MV-4-11 (cell line): ENCODE data around the gene NPAP1.
A peak's percentile ranks its signal among the peaks of the same experiment; 100 is the strongest.
"Not testable (repeated sequence)": the region's sequence is repeated elsewhere in the genome, so short reads cannot be mapped to it uniquely, and the experiment has no call there.

Experiments used
- DNase-seq: peaks from one replicate; lab custom pipeline; 2025; lab: John Stamatoyannopoulos, UW

NPAP1 gene

DNA sequence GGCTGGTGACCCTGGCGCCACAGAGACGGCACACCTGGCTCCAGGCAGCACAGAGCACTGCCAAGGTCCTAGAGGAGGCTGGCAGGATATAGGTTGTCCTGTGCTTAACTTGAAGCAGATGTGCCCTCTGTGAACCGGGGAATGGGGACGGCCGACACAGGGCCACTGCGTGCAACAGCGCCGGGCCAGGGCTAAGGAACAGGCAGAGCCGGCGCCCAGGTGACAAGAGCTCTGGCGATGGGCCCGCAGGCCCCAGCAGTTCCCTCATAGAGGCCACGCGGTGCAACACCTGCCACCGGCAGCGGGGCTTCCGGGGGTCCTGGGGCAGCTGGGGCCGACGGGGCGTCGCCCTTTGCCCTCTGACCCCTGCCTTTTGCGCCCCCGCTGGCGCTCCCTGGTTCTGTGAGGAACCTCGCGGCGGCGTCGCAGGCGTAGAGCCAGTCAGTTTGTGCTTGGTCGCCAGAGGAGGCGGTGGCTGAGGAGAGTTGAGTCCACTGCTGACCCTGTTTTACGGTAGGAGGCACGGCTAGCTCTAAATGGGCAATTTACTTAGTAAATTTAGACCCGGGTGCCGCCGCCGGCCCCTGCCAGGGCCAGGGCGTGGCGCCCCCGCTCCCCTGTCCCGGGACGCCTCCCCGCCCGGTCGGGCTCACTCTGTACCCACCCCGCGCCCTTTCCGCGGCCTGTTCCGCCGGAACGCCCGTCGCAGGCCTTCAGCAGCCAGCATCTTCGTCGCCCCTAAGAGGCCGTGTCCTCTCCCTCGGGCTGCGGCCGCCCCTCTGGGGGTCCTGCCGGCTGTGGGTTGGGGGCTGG, at the start of gene NPAP1:
Gene NPAP1, plus strand, starts transcription at position 444 of the 813 bp plus-strand sequence. Its CDS starts 93 bp downstream, at position 537.
- no peak for DNase-seq

DNA sequence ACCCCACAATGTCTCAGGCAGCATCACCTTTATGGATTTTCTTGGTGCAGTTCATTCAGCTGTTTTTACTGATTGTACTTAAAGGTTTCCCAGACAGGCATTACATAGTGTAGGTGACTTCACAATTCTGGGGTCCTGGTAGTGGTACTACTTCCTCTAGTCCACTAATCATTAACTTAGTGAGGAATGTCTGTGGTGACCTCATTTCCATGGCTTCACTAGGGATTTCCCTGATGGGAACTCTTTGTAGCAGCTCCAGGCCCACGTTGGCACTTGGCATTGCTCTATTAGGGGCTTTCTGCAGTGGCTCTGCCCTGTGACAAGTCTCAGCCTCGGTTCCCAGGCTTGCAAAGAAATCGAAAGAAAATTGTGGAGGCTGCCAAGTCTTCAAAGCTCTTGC, 48.1 kb upstream of the NPAP1 start:
- DNase-seq, result no peak

- DNase-seq, result no peak
These were observed 42.5 kb upstream of the NPAP1 start for GRCh38 chr15:24633082-24633481.

- not testable (repeated sequence) for DNase-seq
These were observed 36.2 kb upstream of the NPAP1 start for GRCh38 chr15:24639412-24639811.

GRCh38 chr15:24645627-24646026, 29.9 kb upstream of the NPAP1 start:
- DNase-seq, result no peak

DNA sequence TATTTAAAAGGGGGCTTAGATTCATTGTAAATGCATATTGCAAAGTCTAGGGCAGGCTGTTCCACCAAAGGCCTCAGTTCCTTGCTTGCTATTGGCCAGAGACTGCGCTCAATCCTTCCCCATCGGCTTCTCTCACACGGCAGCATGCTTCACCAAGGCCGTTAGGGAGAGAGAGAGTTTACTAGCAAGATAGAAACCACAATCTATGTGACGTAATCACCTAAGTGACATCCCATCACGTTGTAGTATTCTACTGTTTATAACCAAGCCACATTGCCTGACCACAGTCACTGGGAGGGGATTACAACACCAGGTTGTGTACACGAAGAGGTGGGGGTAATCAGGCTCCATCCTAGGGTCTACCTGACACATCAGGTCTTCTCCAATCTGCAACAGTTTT, 16.0 kb upstream of the NPAP1 start:
- peak; percentile 53 for DNase-seq

- no peak for DNase-seq
These were observed 12.6 kb upstream of the NPAP1 start for GRCh38 chr15:24662991-24663390.

- DNase-seq, result no peak
These were observed 856 bp downstream of the NPAP1 start for GRCh38 chr15:24676431-24676830.

- DNase-seq, result no peak
These were observed 2.9 kb downstream of the NPAP1 start for GRCh38 chr15:24678485-24678884.

DNA sequence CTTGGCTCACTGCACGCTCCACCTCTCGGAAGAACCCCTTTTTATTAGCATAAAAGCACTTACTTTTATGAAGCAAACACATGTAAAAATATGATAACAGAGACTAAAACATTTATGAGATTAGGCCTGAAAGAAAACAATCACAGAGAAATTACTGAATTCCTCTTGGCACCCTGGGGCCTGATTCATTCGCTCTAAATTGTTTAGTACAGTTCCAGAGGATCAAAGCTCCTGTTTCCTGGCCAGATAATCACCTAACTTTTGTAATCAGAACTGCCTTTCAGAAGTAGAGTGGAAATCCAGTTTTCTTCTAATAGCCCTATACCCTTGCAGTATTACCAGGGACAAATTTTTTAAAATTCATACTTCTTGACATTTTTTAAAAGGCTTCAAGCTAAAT, 6.4 kb downstream of the NPAP1 start:
- no peak for DNase-seq

GRCh38 chr15:24682905-24683304, 7.3 kb downstream of the NPAP1 start:
- not testable (repeated sequence) for DNase-seq

DNA sequence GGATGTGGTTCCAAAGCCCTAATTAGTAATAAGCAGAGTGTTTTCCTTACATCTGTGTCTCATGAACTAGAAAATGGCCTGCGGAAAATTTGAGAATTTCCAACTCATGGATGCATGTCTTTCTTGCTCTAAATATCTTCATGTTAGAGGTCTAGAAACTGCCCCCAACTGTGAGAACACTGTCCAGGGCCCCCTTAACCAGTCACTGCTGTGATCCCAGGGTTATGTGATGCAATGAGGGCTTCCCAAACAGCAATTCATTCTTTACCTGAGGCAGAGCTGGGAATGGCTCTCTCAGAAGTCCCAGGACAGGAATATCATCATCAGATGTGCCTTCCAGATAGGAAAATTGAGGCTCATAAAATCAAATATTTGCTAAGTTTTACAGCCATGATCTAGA, 8.2 kb downstream of the NPAP1 start:
- DNase-seq, result no peak

DNA sequence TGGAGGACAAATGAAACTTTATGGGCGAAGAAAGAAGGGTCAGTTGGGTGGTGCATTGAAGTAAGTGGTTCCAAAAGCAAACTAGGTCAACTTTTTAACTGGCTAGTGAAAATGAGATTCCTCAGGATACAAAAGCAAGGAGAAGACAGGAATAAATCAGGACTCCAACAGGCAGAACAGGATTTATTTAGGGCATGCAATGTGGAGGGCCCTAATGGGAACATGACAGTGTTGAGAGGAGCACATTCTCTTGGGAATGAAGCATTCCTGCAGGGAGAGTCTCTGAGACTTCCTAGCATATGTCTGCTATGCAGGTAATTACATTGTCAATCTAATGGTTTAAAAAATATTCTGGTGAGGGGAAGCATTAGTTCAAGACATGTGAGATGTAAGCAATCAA, 8.7 kb downstream of the NPAP1 start:
- DNase-seq, result no peak

DNA sequence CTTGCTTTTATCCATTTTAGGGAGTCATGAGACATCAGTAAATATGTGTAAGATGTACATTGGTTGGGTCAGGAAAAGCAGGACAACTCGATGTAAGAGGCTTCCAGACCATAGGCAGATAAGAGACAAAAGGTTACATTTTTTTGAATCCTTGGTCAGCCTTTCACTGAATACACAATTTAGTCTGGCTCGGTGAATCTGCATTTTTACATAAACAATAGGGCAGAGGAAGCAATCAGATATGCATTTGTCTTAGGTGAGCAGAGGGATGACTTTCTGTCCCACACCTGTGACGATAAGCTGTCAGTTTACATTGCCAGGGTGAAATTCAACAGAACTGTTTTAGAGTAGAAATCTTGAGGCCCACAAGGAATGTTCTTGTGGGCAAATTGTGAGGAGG, 20.6 kb downstream of the NPAP1 start:
- DNase-seq, result no peak

- DNase-seq, result no peak
These were observed 21.3 kb downstream of the NPAP1 start for GRCh38 chr15:24696842-24697241.

GRCh38 chr15:24718289-24719082, 42.9 kb downstream of the NPAP1 start:
- DNase-seq, result no peak

GRCh38 chr15:24729760-24730159, 54.2 kb downstream of the NPAP1 start:
- DNase-seq, result no peak
